SU-DHL-6 (cell line): ENCODE results near the gene KPNA2.

Experiments used
- H2AFZ ChIP-seq: fragments of 200-600 bp; sonication (generic); 2 replicates; pipeline ENCODE4 v1.6.1; 2014; ENCODE audit warnings: low read depth, mild to moderate bottlenecking, moderate library complexity, mixed read lengths, antibody characterized with exemption, low read length; ENCODE audit not compliant: severe bottlenecking
- H3F3A ChIP-seq: fragments of 200-600 bp; shearing (Covaris generic); 2 replicates; pipeline ENCODE4 v1.6.0; 2016; ENCODE audit warnings: antibody characterized with exemption, mild to moderate bottlenecking; ENCODE audit not compliant: insufficient read depth
- H3K27ac ChIP-seq: fragments of 200-600 bp; sonication (generic); 2 replicates; pipeline ENCODE4 v1.5.1; 2016; ENCODE audit warnings: low read depth, mild to moderate bottlenecking, low read length, moderate library complexity, mixed read lengths
- H3K27me3 ChIP-seq: fragments of 200-600 bp; sonication (generic), shearing (Covaris generic); 2 replicates; pipeline ENCODE4 v1.6.0; 2014; ENCODE audit warnings: mild to moderate bottlenecking, low read length
- H3K36me3 ChIP-seq: fragments of 200-600 bp; sonication (generic); 2 replicates; pipeline ENCODE4 v1.6.1; 2014; ENCODE audit warnings: mild to moderate bottlenecking, low read length, mixed read lengths
- H3K4me2 ChIP-seq: fragments of 300-600, 200-600 bp; shearing (Covaris generic), sonication (generic); 2 replicates; pipeline ENCODE4 v1.6.0; 2014; ENCODE audit warnings: low read length, low read depth, mild to moderate bottlenecking; ENCODE audit not compliant: poor library complexity, severe bottlenecking
- H3K4me3 ChIP-seq: fragments of 200-600 bp; sonication (generic); 2 replicates; pipeline ENCODE4 v1.5.1; 2014; ENCODE audit warnings: antibody characterized with exemption, low read length, mild to moderate bottlenecking, mixed read lengths; ENCODE audit not compliant: insufficient read depth, poor library complexity, severe bottlenecking
- H3K79me2 ChIP-seq: fragments of 200-600 bp; sonication (generic); 2 replicates; pipeline ENCODE4 v1.6.1; 2014; ENCODE audit warnings: mild to moderate bottlenecking, low read length, moderate library complexity; ENCODE audit not compliant: insufficient read depth
- H3K9ac ChIP-seq: fragments of 200-600 bp; sonication (generic); 2 replicates; pipeline ENCODE4 v1.7.0; 2014; ENCODE audit warnings: mild to moderate bottlenecking, low read length
- H3K9me2 ChIP-seq: fragments of 200-600 bp; sonication (generic); replicated peaks from 2 replicates; pipeline ENCODE4 v1.6.1; 2014; ENCODE audit warnings: low read length; ENCODE audit not compliant: insufficient read depth
- H3K9me3 ChIP-seq: fragments of 200-600 bp; sonication (generic); 2 replicates; pipeline ENCODE4 v1.6.1; 2014; ENCODE audit warnings: low read length, mixed read lengths; ENCODE audit not compliant: insufficient read depth
- H4K20me1 ChIP-seq: fragments of 200-600 bp; sonication (generic); 2 replicates; pipeline ENCODE4 v1.6.1; 2014; ENCODE audit warnings: low read depth, mild to moderate bottlenecking, antibody characterized with exemption, low read length, moderate library complexity, mixed read lengths
- EZH2phosphoT487 ChIP-seq: fragments of 200-600 bp; sonication (generic), shearing (Covaris generic); conservative IDR thresholded peaks from 2 replicates; pipeline ENCODE4 v1.6.1; 2018; ENCODE audit warnings: mild to moderate bottlenecking, antibody characterized with exemption, low read length, moderate library complexity, mixed read lengths
- TF ChIP-seq, protein P1 (sequence below): fragments of 200-600 bp; sonication (generic); IDR thresholded peaks from one replicate; pipeline ENCODE4 v1.5.1; 2017; ENCODE audit warnings: antibody characterized with exemption, mild to moderate bottlenecking, low read length, moderate library complexity; ENCODE audit not compliant: insufficient read depth, poor library complexity, severe bottlenecking

The KPNA2 gene

DNA sequence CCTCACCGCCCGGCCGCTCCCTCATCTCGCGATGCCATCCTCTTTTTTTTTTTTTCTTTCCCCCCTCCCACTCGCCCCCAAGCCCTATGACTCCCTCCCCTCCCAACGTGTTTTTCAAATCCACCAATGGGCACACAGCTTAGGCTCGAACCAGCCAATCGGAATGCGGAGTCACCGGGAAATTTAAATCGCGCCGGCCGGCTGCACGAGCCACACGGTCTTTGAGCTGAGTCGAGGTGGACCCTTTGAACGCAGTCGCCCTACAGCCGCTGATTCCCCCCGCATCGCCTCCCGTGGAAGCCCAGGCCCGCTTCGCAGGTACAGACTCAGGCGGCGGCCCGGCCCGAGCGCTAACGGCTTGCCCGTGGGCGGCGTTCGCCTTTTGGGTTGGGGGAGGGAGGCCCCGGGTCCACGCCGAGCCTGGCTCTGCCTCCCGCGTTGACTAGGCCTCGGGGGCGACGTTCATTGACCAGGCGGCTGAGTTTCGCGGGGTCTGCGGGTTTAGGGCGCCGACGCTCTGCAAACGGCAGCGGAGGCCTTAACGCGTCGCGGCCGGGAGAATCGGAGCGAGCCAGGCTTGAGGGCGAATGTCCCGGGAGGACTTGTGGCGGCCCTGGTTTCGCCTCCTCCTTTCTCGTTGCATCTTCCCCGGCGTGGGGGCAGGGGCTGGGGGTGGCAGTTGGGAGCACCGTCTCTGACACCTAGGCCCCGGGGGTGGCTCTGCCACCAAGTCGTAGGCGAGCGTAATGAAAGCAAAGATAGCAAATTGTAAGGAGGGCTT is at the start of gene KPNA2:
Gene KPNA2, plus strand, starts transcription at position 213 of the 781 bp plus-strand sequence. CDS start 1,398 bp downstream, outside the sequence.
- peaks cover 36% of the 10 kb centered on the region for H3K36me3 ChIP-seq
- H3K27ac ChIP-seq, result peak within 1 kb of the TSS; percentile 79
- TF ChIP-seq, protein P1, sequence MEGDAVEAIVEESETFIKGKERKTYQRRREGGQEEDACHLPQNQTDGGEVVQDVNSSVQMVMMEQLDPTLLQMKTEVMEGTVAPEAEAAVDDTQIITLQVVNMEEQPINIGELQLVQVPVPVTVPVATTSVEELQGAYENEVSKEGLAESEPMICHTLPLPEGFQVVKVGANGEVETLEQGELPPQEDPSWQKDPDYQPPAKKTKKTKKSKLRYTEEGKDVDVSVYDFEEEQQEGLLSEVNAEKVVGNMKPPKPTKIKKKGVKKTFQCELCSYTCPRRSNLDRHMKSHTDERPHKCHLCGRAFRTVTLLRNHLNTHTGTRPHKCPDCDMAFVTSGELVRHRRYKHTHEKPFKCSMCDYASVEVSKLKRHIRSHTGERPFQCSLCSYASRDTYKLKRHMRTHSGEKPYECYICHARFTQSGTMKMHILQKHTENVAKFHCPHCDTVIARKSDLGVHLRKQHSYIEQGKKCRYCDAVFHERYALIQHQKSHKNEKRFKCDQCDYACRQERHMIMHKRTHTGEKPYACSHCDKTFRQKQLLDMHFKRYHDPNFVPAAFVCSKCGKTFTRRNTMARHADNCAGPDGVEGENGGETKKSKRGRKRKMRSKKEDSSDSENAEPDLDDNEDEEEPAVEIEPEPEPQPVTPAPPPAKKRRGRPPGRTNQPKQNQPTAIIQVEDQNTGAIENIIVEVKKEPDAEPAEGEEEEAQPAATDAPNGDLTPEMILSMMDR, result no peak

DNA sequence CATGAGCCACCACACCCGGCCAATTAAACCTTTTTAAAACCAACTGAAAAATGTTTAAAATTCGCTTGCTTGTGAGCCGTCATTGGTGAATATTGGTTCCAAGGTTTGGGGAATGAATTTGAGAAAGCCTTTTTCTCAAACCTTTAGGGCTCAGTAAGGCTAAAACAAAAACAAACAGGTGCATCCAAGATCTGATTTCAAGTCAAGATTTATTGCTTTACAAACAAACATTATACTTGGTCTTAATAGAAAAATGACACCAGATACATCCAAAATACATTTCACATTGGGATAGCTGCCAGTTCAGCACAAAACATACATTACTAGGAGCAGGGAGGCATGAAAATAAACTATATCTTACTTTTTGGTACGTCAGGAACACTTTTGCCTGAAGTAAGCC is 44.6 kb upstream of the KPNA2 start:
- H2AFZ ChIP-seq, result no peak overlapping the region
- no peak overlapping the region for H3K27ac ChIP-seq
- H3K36me3 ChIP-seq, result no peaks in the 10 kb centered on the region
- H3K9ac ChIP-seq, result no peak overlapping the region
- peaks cover 28% of the 10 kb centered on the region for H3F3A ChIP-seq
- no peaks in the 10 kb centered on the region for H3K27me3 ChIP-seq
- H3K4me3 ChIP-seq, result no peak overlapping the region
- TF ChIP-seq EZH2phosphoT487, result no peak
- TF ChIP-seq, protein P1, result no peak
- H3K79me2 ChIP-seq, result no peaks in the 10 kb centered on the region
- no peaks in the 10 kb centered on the region for H3K9me3 ChIP-seq
- no peak overlapping the region for H3K4me2 ChIP-seq
- no peaks in the 10 kb centered on the region for H4K20me1 ChIP-seq
- H3K9me2 ChIP-seq, result no peaks in the 10 kb centered on the region

More for the DNA sequence above, at the start of gene KPNA2:
- Histone ChIP-seq H3K27me3 (no peaks in the 10 kb centered on the region), H3F3A (peaks cover 19% of the 10 kb centered on the region), H3K9me3 (no peaks in the 10 kb centered on the region), H3K79me2 (peaks cover 38% of the 10 kb centered on the region), H3K4me2 (peak within 1 kb of the TSS; percentile 100), H3K9me2 (no peaks in the 10 kb centered on the region), H3K9ac (peak within 1 kb of the TSS; percentile 98), H2AFZ (peak within 1 kb of the TSS; percentile 57), H3K4me3 (peak within 1 kb of the TSS; percentile 97), H4K20me1 (peaks cover 11% of the 10 kb centered on the region; the same call in 1 of the 2 replicates)

DNA sequence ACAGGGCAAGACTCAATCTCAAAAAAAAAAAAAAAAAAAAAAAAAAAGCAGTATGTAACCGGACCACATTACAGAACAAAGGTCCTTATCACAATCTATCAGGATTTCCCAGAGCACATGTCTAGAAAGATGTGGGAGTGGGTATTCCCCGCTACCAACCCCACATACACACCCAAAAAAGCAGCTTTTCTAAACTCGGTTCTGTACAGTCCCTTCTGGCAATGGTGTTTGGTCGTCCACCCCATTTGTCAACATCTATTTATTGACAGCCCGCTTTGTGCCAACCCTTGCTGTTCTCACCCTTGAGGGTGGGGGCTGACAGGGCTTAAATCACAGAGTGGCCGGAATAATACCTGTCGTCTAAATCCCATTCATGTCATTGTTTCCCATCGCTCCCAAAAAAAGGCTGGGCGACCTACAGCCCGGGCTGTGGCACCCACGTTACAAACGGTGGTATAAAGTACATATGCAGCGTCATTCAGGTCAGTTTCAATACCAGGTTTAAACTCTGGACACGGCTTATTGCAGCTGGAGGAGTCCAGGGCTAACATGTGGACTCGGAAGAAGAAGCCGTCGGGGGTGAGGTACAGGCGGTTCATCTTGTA is 42.9 kb upstream of the KPNA2 start:
- Histone ChIP-seq H3F3A (peaks cover 28% of the 10 kb centered on the region), H3K9ac (peak overlapping the region; percentile 88), H3K9me2 (no peaks in the 10 kb centered on the region), H3K4me2 (peak overlapping the region; percentile 84), H4K20me1 (no peaks in the 10 kb centered on the region), H2AFZ (peak overlapping the region; percentile 82), H3K4me3 (peak overlapping the region; percentile 79), H3K27me3 (no peaks in the 10 kb centered on the region), H3K36me3 (no peaks in the 10 kb centered on the region), H3K9me3 (no peaks in the 10 kb centered on the region), H3K27ac (peak overlapping the region; percentile 72), H3K79me2 (no peaks in the 10 kb centered on the region)
- no peak for TF ChIP-seq EZH2phosphoT487
